D721Med (cell line): ENCODE data around the gene FBXO2.
"Not testable (repeated sequence)": the region's sequence is repeated elsewhere in the genome, so short reads cannot be mapped to it uniquely, and the experiment has no call there.

ENCODE experiments used
- DNase-seq: peaks from one replicate; pipeline ENCODE4 v3.0.0; 2011; ENCODE audit warnings: low spot score; ENCODE audit not compliant: insufficient read length
- FAIRE-seq: peaks from 2 replicates; lab custom pipeline; 2011; peaks lifted over from hg19 to GRCh38; lab: Jason Lieb, UNC
- TF ChIP-seq, protein P1 (sequence below): IDR thresholded peaks from 2 replicates; pipeline ENCODE4 v1.5.1; 2012; ENCODE audit warnings: mild to moderate bottlenecking, control low read depth; ENCODE audit not compliant: insufficient read depth; ENCODE audit errors: missing control alignments

FBXO2 gene

DNA sequence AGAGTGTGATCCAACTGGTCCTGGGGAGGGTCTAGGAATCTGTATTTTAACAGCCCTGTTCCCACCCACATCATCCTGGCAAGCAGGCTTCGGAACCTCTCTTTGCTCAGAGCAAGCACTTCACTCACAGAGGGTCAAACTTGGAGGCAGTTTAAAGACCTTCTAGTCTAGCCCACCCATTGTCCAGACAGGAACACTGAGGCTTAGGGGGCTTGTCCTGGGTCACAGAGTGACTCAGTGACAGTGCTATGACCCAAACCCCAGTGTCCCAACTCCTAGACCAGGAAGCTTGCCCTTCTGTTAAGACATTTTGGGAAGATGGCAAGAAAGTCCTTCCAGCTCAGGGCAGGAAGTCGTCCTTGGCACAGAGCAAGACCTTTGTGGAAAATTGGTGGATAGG, 36.5 kb downstream of the FBXO2 start:
- TF ChIP-seq, protein P1, sequence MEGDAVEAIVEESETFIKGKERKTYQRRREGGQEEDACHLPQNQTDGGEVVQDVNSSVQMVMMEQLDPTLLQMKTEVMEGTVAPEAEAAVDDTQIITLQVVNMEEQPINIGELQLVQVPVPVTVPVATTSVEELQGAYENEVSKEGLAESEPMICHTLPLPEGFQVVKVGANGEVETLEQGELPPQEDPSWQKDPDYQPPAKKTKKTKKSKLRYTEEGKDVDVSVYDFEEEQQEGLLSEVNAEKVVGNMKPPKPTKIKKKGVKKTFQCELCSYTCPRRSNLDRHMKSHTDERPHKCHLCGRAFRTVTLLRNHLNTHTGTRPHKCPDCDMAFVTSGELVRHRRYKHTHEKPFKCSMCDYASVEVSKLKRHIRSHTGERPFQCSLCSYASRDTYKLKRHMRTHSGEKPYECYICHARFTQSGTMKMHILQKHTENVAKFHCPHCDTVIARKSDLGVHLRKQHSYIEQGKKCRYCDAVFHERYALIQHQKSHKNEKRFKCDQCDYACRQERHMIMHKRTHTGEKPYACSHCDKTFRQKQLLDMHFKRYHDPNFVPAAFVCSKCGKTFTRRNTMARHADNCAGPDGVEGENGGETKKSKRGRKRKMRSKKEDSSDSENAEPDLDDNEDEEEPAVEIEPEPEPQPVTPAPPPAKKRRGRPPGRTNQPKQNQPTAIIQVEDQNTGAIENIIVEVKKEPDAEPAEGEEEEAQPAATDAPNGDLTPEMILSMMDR = no peak
- DNase-seq = no peak
- FAIRE-seq = no peak

DNA sequence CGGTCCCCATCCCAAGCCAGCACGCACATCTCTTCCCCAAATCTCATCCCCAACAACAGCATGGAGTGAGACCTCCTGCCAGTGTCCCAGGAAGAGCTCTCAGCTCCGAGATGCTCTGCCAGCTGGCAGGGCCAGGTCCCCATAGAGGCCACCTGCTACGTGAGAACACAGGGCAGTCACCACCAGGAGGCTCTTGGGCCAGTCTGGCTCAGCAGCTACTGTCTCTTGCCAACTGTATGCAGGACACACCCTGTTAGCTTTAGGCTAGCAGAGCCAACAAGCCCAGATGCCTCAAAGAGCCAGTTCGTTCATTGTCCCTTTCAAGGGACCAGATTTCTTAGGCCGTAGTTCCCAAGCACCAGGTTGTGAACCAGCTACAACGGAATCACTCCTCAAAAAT, 36.9 kb downstream of the FBXO2 start:
- FAIRE-seq = no peak
- TF ChIP-seq, protein P1 = no peak
- no peak for DNase-seq

DNA sequence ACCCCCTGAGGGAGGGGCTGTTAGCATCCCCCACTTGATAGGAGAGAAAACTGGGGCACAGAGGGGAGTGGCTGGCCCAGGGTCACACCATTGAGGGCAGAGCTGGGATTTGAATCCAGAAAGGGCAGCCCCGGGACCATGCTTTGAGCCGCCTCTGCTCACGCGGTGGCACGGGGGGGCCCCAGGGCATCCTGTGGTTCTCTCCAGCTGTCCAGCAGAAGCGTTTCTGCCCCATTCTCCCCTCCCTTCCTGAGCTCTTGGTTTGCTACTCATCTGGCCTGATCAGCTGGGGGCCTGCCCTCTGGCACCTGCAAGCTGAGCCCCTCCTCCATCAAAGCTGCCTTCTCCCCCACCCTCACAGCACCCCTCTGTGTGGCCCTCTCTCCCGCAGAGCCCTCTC, 37.5 kb downstream of the FBXO2 start:
- no peak for DNase-seq
- no peak for FAIRE-seq
- TF ChIP-seq, protein P1 = no peak

DNA sequence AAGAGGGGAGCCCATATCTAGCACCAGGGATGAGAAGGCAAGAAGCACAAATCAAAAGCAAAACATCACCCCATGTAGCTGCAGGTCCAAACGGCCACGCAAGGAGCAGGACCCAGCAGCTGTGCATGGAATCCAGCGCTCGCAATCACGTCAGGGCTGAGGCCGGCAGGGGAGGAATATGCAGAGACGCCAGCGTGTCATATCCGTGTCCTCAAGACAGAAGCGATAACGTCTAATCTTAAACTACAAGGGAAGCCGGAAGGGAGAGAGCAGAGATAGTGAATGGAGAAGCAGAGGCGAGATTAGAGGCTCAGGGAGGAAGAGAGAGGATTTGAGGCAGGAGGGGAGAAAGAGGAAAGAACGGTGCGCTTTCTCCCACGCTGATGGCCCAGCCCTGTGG, 39.1 kb downstream of the FBXO2 start:
- TF ChIP-seq, protein P1 = no peak
- FAIRE-seq = no peak
- no peak for DNase-seq

DNA sequence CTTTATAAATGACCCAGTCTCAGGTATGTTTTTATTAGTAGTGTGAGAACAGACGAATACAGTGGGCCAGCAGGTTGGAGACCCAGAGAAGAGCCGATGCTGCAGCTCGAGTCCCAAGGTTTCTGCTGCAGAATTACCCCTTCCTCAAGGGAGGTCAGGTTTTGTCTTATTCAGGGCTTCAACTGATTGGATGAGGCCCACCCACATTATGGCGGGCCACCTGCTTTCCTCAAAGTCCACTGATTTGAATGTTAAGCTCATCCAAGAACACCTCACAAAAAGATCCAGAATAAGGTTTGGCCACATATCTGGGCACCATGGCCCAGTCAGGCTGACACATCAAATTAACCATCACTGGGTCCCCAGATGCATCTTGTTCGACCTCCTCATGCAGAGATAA, 40.9 kb downstream of the FBXO2 start:
- DNase-seq = no peak
- TF ChIP-seq, protein P1 = no peak
- FAIRE-seq = no peak

DNA sequence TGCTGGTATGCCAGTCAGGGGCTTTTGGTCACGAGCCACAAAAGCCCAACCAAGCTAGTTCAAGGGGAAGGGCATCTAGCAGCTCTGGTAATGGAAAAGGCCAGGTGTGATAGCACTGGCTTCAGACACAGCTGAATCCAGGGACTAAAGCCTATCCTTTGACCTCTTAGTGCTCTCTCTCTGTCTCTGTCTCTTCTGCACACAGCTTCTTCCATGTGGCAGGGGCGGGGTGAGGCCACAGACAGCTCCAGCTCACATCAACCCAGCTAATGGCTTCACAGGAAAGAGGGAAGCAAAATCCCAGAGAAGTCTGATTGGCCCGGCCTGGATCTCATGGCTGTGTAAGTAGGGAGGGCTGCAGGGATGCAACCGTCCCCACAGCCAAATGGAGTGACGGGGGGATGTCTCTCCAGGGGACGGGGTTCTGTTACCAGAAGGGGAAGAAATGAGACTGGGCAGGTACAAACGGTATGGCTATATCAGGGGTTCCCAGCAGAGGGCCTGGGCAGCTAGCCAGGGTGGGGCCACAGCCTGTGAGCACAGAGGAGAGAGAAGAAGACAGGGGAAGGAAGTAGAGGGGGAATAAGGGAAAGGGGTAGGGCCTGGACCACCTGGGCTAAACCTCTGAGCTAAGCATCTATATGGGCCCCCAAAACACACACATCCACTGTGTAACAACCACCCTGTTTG, 42.4 kb downstream of the FBXO2 start:
- no peak for FAIRE-seq
- no peak for DNase-seq
- TF ChIP-seq, protein P1 = no peak

DNA sequence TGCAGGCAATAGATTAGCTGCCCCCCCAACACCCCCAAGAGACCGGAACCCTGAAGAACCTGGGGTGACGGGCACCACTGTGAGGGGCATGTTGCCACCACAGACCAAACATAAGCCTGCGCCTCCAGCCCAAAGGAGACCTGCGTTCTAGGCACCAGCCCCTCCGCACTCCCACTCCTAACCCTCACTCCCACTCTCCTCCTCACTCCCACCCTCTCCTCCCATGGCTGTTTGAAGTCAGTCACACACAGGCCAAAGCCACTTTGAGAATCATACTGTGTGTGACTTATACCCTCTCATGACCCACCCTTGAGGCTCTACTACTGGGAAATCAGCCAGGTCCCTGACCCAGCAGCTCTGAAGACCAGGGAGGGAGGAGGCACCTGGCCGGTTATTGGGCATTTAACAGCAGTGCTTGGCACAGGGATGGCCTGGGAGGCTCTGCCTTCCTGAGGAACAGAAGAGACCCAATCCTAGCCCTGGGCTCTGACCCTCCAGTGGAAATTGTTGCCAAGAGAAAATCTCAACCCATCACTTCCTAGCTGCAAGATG, 43.5 kb downstream of the FBXO2 start:
- DNase-seq (no peak), FAIRE-seq (no peak)
- TF ChIP-seq, protein P1 = no peak

DNA sequence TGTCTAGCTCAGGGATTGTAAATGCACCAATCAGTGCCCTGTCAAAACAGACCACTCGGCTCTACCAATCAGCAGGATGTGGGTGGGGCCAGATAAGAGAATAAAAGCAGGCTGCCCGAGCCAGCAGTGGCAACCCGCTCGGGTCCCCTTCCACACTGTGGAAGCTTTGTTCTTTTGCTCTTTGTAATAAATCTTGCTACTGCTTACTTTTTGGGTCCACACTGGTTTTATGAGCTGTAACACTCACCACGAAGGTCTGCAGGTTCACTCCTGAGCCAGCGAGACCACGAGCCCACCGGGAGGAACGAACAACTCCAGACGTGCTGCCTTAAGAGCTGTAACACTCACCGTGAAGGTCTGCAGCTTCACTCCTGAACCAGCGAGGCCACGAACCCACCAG, 44.9 kb downstream of the FBXO2 start:
- not testable (repeated sequence) for DNase-seq, FAIRE-seq

DNA sequence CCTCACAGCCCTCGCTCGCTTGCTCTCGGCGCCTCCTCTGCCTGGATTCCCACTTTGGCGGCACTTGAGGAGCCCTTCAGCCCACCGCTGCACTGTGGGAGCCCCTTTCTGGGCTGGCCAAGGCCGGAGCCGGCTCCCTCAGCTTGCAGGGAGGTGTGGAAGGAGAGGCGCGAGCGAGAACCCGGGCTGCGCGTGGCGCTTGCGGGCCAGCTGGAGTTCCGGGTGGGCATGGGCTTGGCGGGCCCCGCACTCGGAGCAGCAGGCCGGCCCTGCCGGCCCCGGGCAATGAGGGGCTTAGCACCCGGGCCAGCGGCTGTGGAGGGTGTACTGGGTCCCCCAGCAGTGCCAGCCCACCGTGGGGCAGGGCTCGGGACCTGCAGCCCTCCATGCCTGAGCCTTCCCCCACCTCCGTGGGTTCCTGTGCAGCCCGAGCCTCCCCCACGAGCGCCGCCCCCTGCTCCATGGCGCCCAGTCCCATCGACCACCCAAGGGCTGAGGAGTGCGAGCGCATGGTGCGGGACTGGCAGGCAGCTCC, 45.6 kb downstream of the FBXO2 start:
- not testable (repeated sequence) for DNase-seq, FAIRE-seq
